Measurements from ENCODE around the gene GSN. TPM values are rescaled to one million over a fixed set of nuclear protein-coding genes. Genes with fewer than 3 reads are reported as not detected.

GSN gene
- total RNA-seq, 1 donor from 2014 or later = 72.1 TPM

DNA sequence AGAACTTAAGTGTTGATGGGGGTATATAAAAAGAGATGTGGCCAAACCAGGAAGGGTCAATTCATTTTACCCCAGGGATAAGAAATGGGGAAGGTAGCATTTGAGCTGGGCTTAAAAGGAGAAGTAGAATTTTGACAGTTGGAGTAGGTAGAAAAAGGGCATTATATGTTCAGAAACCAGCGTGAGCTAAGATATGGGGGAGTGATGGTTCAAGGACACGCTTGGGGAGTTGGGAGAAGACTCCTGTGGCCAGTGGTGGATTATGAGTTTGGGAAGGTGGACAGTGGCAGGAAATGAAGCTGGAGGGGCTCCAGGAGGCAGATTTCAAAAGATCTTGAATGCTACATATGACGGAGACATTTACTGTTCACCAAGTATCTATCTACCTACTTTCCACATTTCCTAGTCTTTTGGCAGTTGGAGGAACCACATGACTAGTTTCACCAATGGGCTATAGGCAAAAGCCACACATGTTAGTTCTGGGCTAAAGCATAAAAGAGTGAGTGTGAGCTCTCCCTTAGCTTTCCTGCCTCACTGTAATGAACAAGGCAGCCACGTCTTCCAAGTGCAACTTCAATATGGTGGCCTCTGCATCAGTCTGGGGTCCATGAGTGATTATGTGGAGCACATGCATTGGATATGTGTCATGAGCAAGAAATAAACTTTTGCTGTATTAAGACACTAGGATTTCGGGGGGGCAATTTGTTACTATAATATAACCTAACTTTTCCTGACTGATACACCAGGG lies 15.7 kb upstream of the GSN start:
- Histone ChIP-seq H2AFZ (replicated peaks) (no peak overlapping the region), H3K79me2 (ENCODE audit: low read depth) (no peaks in the 10 kb centered on the region), H3K4me3 (no peak overlapping the region), H3K9me3 (ENCODE audit: low read depth) (no peaks in the 10 kb centered on the region), H3F3A (ENCODE audit: low read depth) (peaks cover 11% of the 10 kb centered on the region), H3K27ac (no peak overlapping the region), H3K9ac (no peak overlapping the region), H3K27me3 (peaks cover 32% of the 10 kb centered on the region), H4K20me1 (ENCODE audit: low read depth) (no peaks in the 10 kb centered on the region), H3K4me2 (no peak overlapping the region), H3K4me1 (peaks cover 10% of the 10 kb centered on the region), H3K36me3 (no peaks in the 10 kb centered on the region)
- no peak overlapping the region for H3K27ac Mint-ChIP-seq
- no peaks in the 10 kb centered on the region for H3K36me3 Mint-ChIP-seq
- peaks cover 4% of the 10 kb centered on the region for H3K4me1 Mint-ChIP-seq
- no peak for DNase-seq (ENCODE audit: low spot score)
- H3K27me3 Mint-ChIP-seq (ENCODE audit: insufficient read depth, low read depth) = peaks cover 2% of the 10 kb centered on the region
- TF ChIP-seq EZH2phosphoT487 (IDR thresholded peaks at IDR 0.05) = no peak
- no peak for TF ChIP-seq EZH2 (IDR thresholded peaks at IDR 0.05)
- TF ChIP-seq, protein P1, sequence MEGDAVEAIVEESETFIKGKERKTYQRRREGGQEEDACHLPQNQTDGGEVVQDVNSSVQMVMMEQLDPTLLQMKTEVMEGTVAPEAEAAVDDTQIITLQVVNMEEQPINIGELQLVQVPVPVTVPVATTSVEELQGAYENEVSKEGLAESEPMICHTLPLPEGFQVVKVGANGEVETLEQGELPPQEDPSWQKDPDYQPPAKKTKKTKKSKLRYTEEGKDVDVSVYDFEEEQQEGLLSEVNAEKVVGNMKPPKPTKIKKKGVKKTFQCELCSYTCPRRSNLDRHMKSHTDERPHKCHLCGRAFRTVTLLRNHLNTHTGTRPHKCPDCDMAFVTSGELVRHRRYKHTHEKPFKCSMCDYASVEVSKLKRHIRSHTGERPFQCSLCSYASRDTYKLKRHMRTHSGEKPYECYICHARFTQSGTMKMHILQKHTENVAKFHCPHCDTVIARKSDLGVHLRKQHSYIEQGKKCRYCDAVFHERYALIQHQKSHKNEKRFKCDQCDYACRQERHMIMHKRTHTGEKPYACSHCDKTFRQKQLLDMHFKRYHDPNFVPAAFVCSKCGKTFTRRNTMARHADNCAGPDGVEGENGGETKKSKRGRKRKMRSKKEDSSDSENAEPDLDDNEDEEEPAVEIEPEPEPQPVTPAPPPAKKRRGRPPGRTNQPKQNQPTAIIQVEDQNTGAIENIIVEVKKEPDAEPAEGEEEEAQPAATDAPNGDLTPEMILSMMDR (IDR thresholded peaks at IDR 0.05) = no peak
- H3K4me3 Mint-ChIP-seq = no peak overlapping the region
- no peaks in the 10 kb centered on the region for H3K9me3 Mint-ChIP-seq

DNA sequence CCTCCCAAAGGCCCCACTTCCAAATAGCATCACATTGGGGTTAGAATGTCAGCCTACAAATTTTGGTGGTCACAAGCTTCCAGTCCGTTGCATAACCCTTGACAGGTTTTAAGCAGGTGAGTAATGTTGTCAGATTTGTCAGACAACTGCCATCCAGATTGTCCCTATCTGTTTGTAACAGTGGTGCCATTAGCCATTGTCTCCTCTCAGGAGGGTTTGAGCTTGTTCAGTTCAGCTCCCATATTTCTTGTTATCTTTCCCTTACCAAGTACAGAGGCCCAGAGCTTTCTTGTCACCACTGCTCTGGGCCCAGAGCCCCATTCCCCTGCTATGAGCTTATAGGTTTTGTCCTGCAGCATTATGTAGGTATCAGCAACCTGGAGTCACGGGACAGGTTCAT lies 14.8 kb upstream of the GSN start:
- Histone ChIP-seq H3K9me3 (ENCODE audit: low read depth) (no peaks in the 10 kb centered on the region), H3K27me3 (peaks cover 32% of the 10 kb centered on the region), H3K4me1 (peaks cover 10% of the 10 kb centered on the region), H3K9ac (no peak overlapping the region), H3K79me2 (ENCODE audit: low read depth) (no peaks in the 10 kb centered on the region), H3K27ac (no peak overlapping the region), H3K4me3 (no peak overlapping the region), H3K36me3 (no peaks in the 10 kb centered on the region), H3K4me2 (no peak overlapping the region), H3F3A (ENCODE audit: low read depth) (peaks cover 11% of the 10 kb centered on the region), H4K20me1 (ENCODE audit: low read depth) (no peaks in the 10 kb centered on the region), H2AFZ (replicated peaks) (no peak overlapping the region)
- Mint-ChIP-seq H3K27ac (no peak overlapping the region), H3K4me1 (peaks cover 4% of the 10 kb centered on the region), H3K27me3 (ENCODE audit: insufficient read depth, low read depth) (peaks cover 8% of the 10 kb centered on the region), H3K36me3 (no peaks in the 10 kb centered on the region), H3K9me3 (no peaks in the 10 kb centered on the region), H3K4me3 (no peak overlapping the region)
- no peak for DNase-seq (ENCODE audit: low spot score)
- TF ChIP-seq EZH2phosphoT487 (IDR thresholded peaks at IDR 0.05) (no peak), EZH2 (IDR thresholded peaks at IDR 0.05) (no peak)
- TF ChIP-seq, protein P1 (IDR thresholded peaks at IDR 0.05) = no peak

DNA sequence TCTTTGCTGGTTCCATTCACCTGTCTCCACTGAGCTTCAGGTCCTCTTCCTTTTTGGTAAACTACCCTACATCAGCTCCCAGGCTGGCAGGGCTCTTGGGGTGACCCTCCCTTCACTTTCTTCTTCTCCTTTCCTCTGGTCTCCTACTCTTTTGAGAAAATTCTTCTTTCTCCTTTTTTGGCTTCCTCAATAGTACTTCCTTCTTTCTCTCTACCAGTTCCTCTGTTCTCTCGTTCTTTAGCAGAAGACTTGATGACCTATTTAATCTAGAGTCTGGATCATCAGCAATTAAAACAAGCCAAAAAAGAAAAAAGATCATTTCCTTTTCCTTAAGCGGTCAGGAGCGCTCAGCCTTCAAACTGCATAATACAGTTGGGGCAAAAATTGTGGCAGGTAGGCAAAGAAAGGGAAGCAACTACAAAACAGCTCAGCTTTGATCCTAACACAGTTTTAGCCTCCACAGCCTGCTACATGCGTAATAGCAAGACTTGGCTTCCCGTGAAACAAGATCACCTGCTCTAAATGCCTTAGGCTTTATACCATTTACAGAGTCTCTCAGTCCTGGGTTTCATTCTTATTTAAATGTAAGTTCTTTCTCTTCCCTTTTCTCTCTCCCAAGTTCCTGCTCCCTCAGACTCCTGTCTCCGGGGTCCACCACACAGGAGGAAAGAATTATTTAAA lies 14.0 kb upstream of the GSN start:
- H3K4me1 ChIP-seq = peaks cover 10% of the 10 kb centered on the region
- no peak for DNase-seq (ENCODE audit: low spot score)
- H4K20me1 ChIP-seq (ENCODE audit: low read depth) = no peaks in the 10 kb centered on the region
- H3K4me3 ChIP-seq = no peak overlapping the region
- Mint-ChIP-seq H3K27ac (no peak overlapping the region), H3K4me1 (peaks cover 5% of the 10 kb centered on the region), H3K36me3 (no peaks in the 10 kb centered on the region), H3K9me3 (no peaks in the 10 kb centered on the region), H3K27me3 (ENCODE audit: insufficient read depth, low read depth) (peaks cover 7% of the 10 kb centered on the region), H3K4me3 (no peak overlapping the region)
- no peaks in the 10 kb centered on the region for H3K79me2 ChIP-seq (ENCODE audit: low read depth)
- H3F3A ChIP-seq (ENCODE audit: low read depth) = peaks cover 11% of the 10 kb centered on the region
- H3K4me2 ChIP-seq = peak overlapping the region; percentile 53
- peak overlapping the region; percentile 57 for H2AFZ ChIP-seq (replicated peaks)
- no peaks in the 10 kb centered on the region for H3K9me3 ChIP-seq (ENCODE audit: low read depth)
- TF ChIP-seq EZH2phosphoT487 (IDR thresholded peaks at IDR 0.05) (no peak), EZH2 (IDR thresholded peaks at IDR 0.05) (no peak)
- TF ChIP-seq, protein P1 (IDR thresholded peaks at IDR 0.05) = no peak
- no peaks in the 10 kb centered on the region for H3K36me3 ChIP-seq
- H3K27ac ChIP-seq = no peak overlapping the region
- H3K9ac ChIP-seq = no peak overlapping the region
- peaks cover 39% of the 10 kb centered on the region for H3K27me3 ChIP-seq

All from neural progenitor cell (in vitro differentiated cells).